RPMI7951 (cell line): Measurements from ENCODE around the gene RAG2. TPM values are rescaled to one million over a fixed set of nuclear protein-coding genes. Genes with fewer than 3 reads are reported as not detected.
"Not testable (repeated sequence)": the region's sequence is repeated elsewhere in the genome, so short reads cannot be mapped to it uniquely, and the experiment has no call there.

Experiments
- DNase-seq: peaks from one replicate; pipeline ENCODE4 v3.0.0-alpha.2; 2012; ENCODE audit warnings: low read depth
- total RNA-seq: library from RNA; depleted of rRNA; stranded (reverse); fragments of >200 nt; shearing (Covaris generic); gene quantifications from 2 replicates; pipeline ENCODE4 v1.2.3, GENCODE V29; 2014

Gene RAG2
- total RNA-seq, 1 experiment from 2014 or later, result not detected

GRCh38 chr11:36600180-36600579 is 2.1 kb upstream of the RAG2 start:
- no peak for DNase-seq

GRCh38 chr11:36596880-36597279 is 1.2 kb downstream of the RAG2 start:
- no peak for DNase-seq

- DNase-seq, result peak; percentile 89
Measured at GRCh38 chr11:36594316-36594989, 3.6 kb downstream of the RAG2 start, which contains the start of gene IFTAP. Gene IFTAP, plus strand, starts transcription at chr11:36594502. Its CDS starts 15,602 bp downstream, at chr11:36610104.

GRCh38 chr11:36591433-36591832 is 6.6 kb downstream of the RAG2 start:
- DNase-seq, result no peak

GRCh38 chr11:36590513-36590912 is 7.5 kb downstream of the RAG2 start:
- DNase-seq, result no peak

- no peak for DNase-seq
Measured at GRCh38 chr11:36588099-36588498, 9.9 kb downstream of the RAG2 start.

GRCh38 chr11:36586543-36586942 is 11.5 kb downstream of the RAG2 start:
- DNase-seq, result no peak

GRCh38 chr11:36583667-36584066 is 14.4 kb downstream of the RAG2 start:
- DNase-seq, result no peak

- no peak for DNase-seq
Measured at GRCh38 chr11:36581536-36581935, 16.5 kb downstream of the RAG2 start.

GRCh38 chr11:36578458-36578857 is 19.6 kb downstream of the RAG2 start:
- no peak for DNase-seq

GRCh38 chr11:36577859-36578258 is 20.2 kb downstream of the RAG2 start:
- peak; percentile 5 for DNase-seq

GRCh38 chr11:36577373-36577772 is 20.7 kb downstream of the RAG2 start:
- no peak for DNase-seq

GRCh38 chr11:36574486-36574885 is 23.6 kb downstream of the RAG2 start:
- DNase-seq, result no peak

- DNase-seq, result no peak
Measured at GRCh38 chr11:36569095-36569494, 28.9 kb downstream of the RAG2 start.

- DNase-seq, result no peak
Measured at GRCh38 chr11:36567694-36568093, 30.3 kb downstream of the RAG2 start, which contains the start of gene RAG1. Gene RAG1, plus strand, starts transcription at chr11:36568007. Its CDS starts 5,298 bp downstream, at chr11:36573305.

GRCh38 chr11:36566407-36567053 is 31.5 kb downstream of the RAG2 start:
- DNase-seq, result peak; percentile 13

GRCh38 chr11:36565031-36565610 is 32.9 kb downstream of the RAG2 start:
- no peak for DNase-seq

- DNase-seq, result peak; percentile 46
Measured at GRCh38 chr11:36564376-36565030, 33.5 kb downstream of the RAG2 start.

GRCh38 chr11:36558571-36559413 is 39.2 kb downstream of the RAG2 start:
- peak; percentile 7 for DNase-seq

GRCh38 chr11:36557991-36558390 is 40.0 kb downstream of the RAG2 start:
- no peak for DNase-seq

GRCh38 chr11:36557390-36557789 is 40.6 kb downstream of the RAG2 start:
- not testable (repeated sequence) for DNase-seq
